ENCODE results near the gene HDAC9. TPM values are rescaled to one million over a fixed set of nuclear protein-coding genes. Genes with fewer than 3 reads are reported as not detected.

The HDAC9 gene
- total RNA-seq, 4 donors from 2014 or later, result 1.2 to 8.0 (median 1.6) TPM

DNA sequence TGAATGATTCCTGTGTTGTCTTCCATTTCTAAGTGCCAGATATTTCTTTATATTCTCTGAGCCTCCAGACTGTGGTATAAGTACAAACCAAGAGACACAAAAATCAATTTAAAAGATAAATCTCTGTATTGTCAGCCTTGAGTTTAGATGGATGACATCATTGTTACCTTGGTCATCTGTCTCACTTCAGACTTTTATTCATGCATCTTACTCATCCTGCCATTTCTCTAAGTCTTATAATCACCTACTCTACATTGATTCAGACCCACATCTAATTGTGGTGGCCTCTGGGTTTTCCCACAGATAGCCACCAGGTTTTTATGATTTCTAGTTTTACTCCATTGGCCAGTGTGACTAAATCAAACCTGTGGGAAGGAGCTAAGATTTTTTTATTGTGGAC lies 26.8 kb upstream of the HDAC9 start:
- no peaks in the 10 kb centered on the region for H3K27me3 ChIP-seq
- H3K4me3 ChIP-seq, result no peak overlapping the region
- no peak for TF ChIP-seq POLR2A (IDR thresholded peaks at IDR 0.05)
- TF ChIP-seq, protein P1, sequence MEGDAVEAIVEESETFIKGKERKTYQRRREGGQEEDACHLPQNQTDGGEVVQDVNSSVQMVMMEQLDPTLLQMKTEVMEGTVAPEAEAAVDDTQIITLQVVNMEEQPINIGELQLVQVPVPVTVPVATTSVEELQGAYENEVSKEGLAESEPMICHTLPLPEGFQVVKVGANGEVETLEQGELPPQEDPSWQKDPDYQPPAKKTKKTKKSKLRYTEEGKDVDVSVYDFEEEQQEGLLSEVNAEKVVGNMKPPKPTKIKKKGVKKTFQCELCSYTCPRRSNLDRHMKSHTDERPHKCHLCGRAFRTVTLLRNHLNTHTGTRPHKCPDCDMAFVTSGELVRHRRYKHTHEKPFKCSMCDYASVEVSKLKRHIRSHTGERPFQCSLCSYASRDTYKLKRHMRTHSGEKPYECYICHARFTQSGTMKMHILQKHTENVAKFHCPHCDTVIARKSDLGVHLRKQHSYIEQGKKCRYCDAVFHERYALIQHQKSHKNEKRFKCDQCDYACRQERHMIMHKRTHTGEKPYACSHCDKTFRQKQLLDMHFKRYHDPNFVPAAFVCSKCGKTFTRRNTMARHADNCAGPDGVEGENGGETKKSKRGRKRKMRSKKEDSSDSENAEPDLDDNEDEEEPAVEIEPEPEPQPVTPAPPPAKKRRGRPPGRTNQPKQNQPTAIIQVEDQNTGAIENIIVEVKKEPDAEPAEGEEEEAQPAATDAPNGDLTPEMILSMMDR (IDR thresholded peaks at IDR 0.05), result no peak
- H3K9me3 ChIP-seq, result no peaks in the 10 kb centered on the region
- intact Hi-C loops (cut with DNase I), result no loop called here
- DNase-seq, result no peak
- H3K36me3 ChIP-seq, result no peaks in the 10 kb centered on the region
- no peaks in the 10 kb centered on the region for H3K4me1 ChIP-seq
- no peak overlapping the region for H3K27ac ChIP-seq

DNA sequence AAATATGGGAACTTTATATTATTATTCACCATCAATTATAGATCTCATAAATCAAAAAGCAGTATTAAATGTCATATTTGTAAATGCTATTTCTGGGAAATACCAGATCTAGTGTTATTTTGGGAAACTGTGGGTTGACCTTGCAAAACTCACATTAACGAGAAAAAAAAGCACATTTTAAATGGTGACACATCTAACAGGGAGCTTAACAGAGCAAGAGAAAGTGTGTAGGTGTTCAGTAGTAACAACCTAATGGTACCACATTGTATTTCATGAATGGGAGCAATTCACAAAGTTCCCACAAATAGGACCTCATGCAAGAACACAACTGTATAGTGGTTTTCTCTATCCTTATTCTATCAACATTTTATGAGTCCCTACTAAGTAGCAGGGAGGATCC lies 26.2 kb upstream of the HDAC9 start:
- TF ChIP-seq, protein P1 (IDR thresholded peaks at IDR 0.05), result no peak
- no peak for TF ChIP-seq POLR2A (IDR thresholded peaks at IDR 0.05)
- Histone ChIP-seq H3K27me3 (no peaks in the 10 kb centered on the region), H3K27ac (no peak overlapping the region), H3K4me3 (no peak overlapping the region), H3K36me3 (no peaks in the 10 kb centered on the region), H3K9me3 (no peaks in the 10 kb centered on the region), H3K4me1 (no peaks in the 10 kb centered on the region)
- intact Hi-C loops (cut with DNase I), result no loop called here
- WGBS, 2 donors, result 52 to 69% methylated on average over 1 of the region's 1 CpG
- DNase-seq, result no peak

GRCh38 chr7:18471476-18472160 lies 23.9 kb upstream of the HDAC9 start:
- Histone ChIP-seq H3K4me3 (no peak overlapping the region), H3K27ac (no peak overlapping the region), H3K36me3 (no peaks in the 10 kb centered on the region), H3K27me3 (no peaks in the 10 kb centered on the region), H3K9me3 (no peaks in the 10 kb centered on the region), H3K4me1 (no peaks in the 10 kb centered on the region)
- no peak for DNase-seq
- intact Hi-C loops (cut with DNase I), result no loop called here
- TF ChIP-seq, protein P1 (IDR thresholded peaks at IDR 0.05), result no peak
- no peak for TF ChIP-seq POLR2A (IDR thresholded peaks at IDR 0.05)

DNA sequence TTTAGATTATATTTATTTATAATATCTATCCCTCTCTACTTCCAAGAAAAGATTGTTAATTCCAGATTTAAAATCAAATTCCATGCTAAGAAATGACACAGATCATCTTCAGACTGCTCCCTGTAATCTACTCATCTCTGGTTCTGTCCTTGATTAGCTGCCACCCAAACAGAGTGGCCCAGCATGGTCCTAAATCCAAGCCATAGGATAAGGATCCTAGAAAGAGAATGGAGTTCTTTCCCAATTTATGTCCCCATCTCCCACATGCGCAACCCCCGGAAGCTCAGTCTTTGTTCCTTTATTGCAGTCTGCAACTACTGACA lies 23.4 kb upstream of the HDAC9 start:
- intact Hi-C loops (cut with DNase I), result no loop called here
- no peak for DNase-seq
- 91 to 100% methylated on average over 2 of the region's 2 CpGs for WGBS, 2 donors

GRCh38 chr7:18473119-18473518 lies 22.4 kb upstream of the HDAC9 start:
- no peaks in the 10 kb centered on the region for H3K27me3 ChIP-seq
- H3K27ac ChIP-seq, result no peak overlapping the region
- intact Hi-C loops (cut with DNase I), result no loop called here
- H3K36me3 ChIP-seq, result no peaks in the 10 kb centered on the region
- no peak for TF ChIP-seq POLR2A (IDR thresholded peaks at IDR 0.05)
- TF ChIP-seq, protein P1 (IDR thresholded peaks at IDR 0.05), result no peak
- DNase-seq, result no peak
- no peak overlapping the region for H3K4me3 ChIP-seq
- WGBS, 2 donors, result 93 to 97% methylated on average over 2 of the region's 2 CpGs
- H3K4me1 ChIP-seq, result no peaks in the 10 kb centered on the region
- no peaks in the 10 kb centered on the region for H3K9me3 ChIP-seq

More for the DNA sequence above, 23.4 kb upstream of the HDAC9 start:
- no peak overlapping the region for H3K4me3 ChIP-seq
- no peak overlapping the region for H3K27ac ChIP-seq
- H3K36me3 ChIP-seq, result no peaks in the 10 kb centered on the region
- no peaks in the 10 kb centered on the region for H3K9me3 ChIP-seq
- no peak for TF ChIP-seq POLR2A (IDR thresholded peaks at IDR 0.05)
- TF ChIP-seq, protein P1 (IDR thresholded peaks at IDR 0.05), result no peak
- no peaks in the 10 kb centered on the region for H3K27me3 ChIP-seq
- H3K4me1 ChIP-seq, result no peaks in the 10 kb centered on the region
